HG03103 (cell line): ENCODE data around the gene GHRL.

ENCODE experiments used
- ATAC-seq: cut with Tn5 transposase; IDR thresholded peaks from one replicate; pipeline ENCODE4 v1.9.1; 2021; ENCODE audit warnings: low read depth; ENCODE audit not compliant: unreplicated experiment

GHRL gene

DNA sequence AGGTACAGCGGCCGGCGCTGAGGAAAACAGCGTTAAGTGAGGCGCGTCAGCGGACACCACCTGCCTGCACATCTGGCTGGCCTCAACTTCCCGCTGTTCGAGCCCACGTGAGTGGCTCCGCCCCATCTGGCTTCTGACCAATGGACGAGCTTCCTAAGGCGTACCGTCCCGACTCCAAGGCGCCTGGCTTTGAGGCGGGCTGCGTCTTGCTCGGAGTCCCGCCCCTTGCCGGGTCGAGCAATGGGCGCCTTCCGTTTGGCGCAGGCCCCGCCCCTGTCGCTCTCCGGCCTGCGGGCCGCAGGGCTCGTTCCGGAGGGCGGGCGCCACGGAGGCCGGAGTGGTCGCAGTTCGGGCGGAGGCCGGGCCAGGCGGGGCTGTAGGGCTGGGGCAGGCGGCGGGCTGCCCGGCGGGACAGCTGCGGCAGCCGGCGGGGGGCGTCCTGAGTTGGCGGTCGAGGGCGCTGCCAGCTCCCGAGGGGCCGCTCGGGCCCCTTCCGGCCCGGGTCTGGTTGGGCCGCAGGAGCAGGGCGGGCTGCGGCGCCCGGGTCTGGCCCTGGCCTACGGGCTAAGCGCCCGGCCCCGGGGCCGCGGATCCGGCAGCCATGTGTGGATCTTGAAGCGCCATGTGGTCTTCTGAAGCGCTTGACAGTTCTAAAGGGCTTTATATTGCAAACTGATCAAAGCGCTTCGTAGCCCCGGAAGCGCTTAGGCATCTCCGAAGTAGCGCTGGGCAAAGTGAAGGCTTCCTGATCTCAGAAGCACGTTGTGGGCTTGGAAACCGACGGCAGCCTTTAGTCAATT, 44.4 kb downstream of the GHRL start, which contains the start of gene TATDN2:
TATDN2 (plus strand) TSS at position 276 of the 800 bp plus-strand sequence. CDS start 742 bp downstream, outside the sequence.
- ATAC-seq, result peak; percentile 92

DNA sequence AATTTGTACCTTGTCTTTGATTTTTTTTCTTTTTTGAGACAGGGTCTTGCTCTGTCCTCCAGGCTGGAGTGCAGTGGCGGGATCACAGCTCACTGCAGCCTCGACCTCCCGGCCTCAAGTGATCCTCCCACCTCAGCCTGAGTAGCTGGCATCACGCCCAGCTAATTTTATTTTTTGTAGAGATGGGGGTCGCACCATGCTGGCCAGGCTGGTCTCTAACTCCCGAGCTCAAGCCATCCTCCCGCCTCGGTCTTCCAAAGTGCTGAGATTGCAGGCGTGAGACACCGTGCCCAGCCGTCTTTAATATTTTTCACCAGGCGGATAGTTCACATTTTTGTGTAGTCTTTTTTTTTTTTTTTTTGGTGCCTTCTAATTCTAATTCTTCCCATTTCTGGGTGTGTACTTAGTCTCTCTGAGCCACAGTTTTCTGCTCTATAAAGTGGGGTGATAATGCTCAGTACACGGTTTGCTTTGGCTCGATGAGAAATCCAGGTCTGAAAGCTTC, 45.0 kb downstream of the GHRL start:
- no peak for ATAC-seq

DNA sequence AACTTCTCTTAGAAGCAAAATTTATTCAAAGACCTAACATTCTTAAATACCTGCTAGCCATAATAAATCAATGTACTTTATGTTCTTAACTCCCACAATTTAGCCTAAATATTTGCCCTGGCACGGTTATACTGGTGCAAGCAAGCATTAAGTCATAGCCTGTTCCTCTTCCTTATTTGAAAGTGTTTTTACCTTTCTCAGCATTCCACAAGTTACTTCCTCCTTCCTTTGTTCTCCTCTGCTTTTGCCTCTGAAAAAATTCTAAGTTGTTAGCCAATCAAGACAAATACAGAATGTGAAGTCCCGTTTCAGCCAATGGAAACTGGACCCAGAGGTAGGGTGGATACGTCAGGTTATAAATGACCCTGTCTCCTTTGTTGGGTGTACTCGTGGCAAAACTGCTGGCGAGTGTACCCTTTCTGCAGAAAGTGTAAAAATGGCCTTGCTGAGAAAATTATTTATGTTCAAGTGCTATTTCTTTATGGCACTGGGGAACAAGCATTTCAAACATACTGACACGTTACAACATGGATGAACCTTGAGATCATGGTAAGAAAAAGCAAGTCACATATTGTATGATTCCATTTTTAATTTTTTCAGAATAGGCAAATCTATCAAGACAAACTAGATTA, 47.5 kb downstream of the GHRL start:
- ATAC-seq, result no peak

DNA sequence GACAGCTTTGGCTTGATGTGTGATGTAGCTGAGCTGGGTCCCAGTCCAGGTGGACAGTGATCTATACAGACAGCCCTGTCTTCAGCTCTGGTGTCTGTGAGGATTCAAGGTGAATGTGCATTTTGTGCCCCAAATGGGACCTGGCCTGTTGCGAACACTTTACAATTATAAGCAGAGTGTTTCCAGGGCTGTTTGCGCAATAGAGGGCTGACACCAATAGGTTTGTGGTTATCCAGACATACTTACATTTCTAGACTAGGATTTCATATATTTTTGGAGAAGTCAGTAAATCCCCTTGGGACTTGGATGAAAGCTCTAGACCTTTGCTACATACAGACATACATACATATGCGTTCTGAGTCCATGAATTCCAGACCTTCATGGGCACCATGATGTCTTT, 48.7 kb downstream of the GHRL start:
- ATAC-seq, result no peak

DNA sequence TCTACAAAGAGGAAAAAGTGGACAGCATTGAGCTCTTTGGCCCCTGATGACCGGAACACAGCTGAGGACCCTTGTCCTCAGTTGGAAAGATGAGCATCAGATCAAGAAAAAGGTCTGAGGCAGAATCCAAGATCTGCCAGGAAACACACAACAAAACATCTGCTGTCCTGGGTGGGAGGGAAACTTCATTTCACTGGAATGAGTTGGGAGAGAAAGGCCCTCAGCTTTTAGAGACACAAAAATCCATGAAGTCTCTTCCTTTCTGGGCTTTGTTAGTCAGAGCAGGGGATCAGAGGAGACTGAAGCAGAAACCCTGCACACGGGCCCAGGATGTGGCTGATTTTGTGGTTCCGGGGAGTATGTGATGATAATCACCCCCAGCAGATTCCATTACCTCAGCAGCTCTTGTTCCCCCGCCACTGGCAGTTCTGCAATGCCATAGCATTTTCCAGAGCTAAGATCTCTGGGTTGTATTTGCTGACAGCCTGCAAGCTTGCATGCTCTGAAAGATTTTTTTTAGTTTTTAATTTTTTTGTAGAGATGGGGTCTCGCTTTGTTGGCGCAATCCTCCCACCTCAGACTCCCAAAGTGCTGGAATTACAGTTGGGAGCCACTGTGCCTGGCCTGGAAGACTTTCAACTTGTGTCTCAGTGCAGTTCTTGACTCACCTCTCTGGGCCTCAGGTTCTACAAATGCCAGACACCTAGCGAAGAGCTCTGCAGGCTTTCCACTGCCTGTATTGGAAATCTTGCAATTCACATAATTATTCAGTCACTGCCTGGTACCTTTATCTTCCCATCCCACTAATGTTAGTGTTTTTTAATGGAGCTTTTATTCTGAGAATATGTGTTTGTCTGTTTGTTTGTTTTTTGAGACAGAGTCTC, 50.3 kb downstream of the GHRL start:
- ATAC-seq, result no peak

DNA sequence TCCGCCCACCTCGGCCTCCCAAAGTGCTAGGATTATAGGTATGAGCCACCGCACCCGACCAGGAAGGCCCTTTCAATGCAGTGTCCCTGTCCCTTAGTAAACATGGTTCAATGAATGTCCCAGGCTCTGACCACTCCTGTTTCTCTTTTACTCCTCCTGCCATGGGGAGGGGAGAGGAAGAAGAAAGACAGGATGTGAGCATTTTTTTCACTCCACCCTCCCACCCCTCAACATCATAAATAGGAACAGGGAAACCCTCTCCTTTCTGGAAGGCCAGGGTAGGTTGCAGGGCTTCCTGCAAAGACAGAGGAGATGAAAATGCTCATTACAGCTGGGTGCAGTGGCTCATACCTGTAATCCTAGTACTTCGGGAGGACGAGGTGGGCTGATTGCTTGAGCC, 51.9 kb downstream of the GHRL start:
- ATAC-seq, result no peak

DNA sequence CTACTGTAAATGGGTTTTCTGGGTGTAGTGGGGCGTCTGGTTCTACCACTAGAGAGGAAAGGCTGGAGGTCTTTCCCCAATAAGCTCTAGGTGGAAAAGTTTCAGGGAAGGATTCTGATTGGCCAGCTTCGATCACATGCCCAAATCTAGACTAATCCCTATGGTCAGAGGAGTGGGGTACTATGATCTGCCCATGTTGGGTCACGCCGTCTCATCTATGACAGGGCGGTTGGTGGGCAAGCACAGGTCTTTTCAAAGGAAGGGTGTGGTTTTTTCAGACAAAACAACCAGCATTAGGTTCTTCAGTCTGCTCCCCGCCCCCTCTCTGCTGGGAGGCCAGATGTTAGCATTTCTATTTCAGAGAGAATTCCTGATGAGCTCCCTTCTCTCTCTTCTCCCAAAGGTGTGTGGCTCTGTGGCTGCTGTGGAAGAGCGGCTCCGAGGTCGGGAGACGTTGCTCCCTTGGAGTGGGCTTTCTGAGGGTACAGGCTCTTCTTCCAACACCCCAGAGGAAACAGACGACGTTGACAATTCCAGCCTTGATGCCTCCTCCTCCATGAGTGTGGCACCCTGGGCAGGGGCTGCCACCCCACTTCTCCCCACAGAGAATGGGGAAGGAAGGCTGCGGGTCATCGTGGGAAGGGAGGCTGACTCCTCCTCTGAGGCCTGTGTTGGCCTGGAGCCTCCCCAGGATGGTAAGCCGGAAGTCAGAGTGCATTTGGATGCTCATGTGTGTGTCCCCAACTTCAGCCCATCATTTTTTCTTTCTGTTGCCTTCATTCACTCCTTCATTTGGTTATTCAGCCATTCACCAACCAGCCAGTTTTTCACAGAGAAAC, 54.2 kb downstream of the GHRL start:
- no peak for ATAC-seq
